ENCODE data around the gene LCT. TPM values are rescaled to one million over a fixed set of nuclear protein-coding genes. Genes with fewer than 3 reads are reported as not detected.

Gene LCT
- total and polyA plus RNA-seq, 2 experiments from 2014 or later = not detected

- Mint-ChIP-seq H3K36me3 (ENCODE audit: low read depth) (peaks cover 20% of the 10 kb centered on the region), H3K4me3 (no peak overlapping the region), H3K9me3 (peaks cover 36% of the 10 kb centered on the region), H3K27ac (no peak overlapping the region), H3K4me1 (0 out of 3 replicates have a peak, but pooled peaks cover 5% of the 10 kb centered on the region), H3K27me3 (ENCODE audit: insufficient read depth, low read depth, poor library complexity) (peaks cover 3% of the 10 kb centered on the region)
- Histone ChIP-seq H3K4me2 (no peak overlapping the region), H3K4me1 (ENCODE audit: insufficient read depth) (no peaks in the 10 kb centered on the region), H3K27ac (ENCODE audit: low read depth) (no peak overlapping the region), H3K9me2 (ENCODE audit: insufficient read depth) (no peaks in the 10 kb centered on the region), H3K36me3 (ENCODE audit: insufficient read depth) (no peaks in the 10 kb centered on the region), H2AFZ (peak overlapping the region; percentile 93), H3K27me3 (ENCODE audit: insufficient read depth) (no peaks in the 10 kb centered on the region), H3K79me2 (replicated peaks; ENCODE audit: insufficient read depth) (no peaks in the 10 kb centered on the region), H4K20me1 (replicated peaks; ENCODE audit: insufficient read depth) (no peaks in the 10 kb centered on the region), H3F3A (replicated peaks; ENCODE audit: low read depth) (no peaks in the 10 kb centered on the region), H3K4me3 (no peak overlapping the region)
- TF ChIP-seq CREB1 (CRISPR knock-in tag; IDR thresholded peaks at IDR 0.05; ENCODE audit: low read depth) (peak; percentile 45; the same call in 1 of the 2 replicates), ZNF114 (CRISPR knock-in tag; IDR thresholded peaks at IDR 0.05) (no peak), CTCF (conservative IDR thresholded peaks at IDR 0.05; ENCODE audit: low read depth in 2 of 2) (peak; percentile 97 to 98), EZH2 (IDR thresholded peaks at IDR 0.05; ENCODE audit: low read depth, unreplicated experiment) (no peak), REST (IDR thresholded peaks at IDR 0.05; ENCODE audit: unreplicated experiment) (no peak)
- DNase-seq (ENCODE audit: low spot score) (peak; percentile 91), ATAC-seq (peak; percentile 93)
These were observed 39.3 kb downstream of the LCT start for GRCh38 chr2:135797497-135798274.

- TF ChIP-seq CTCF (conservative IDR thresholded peaks at IDR 0.05; ENCODE audit: low read depth in 2 of 2) (no peak), ETS1 (IDR thresholded peaks at IDR 0.05) (no peak), EZH2 (IDR thresholded peaks at IDR 0.05; ENCODE audit: low read depth, unreplicated experiment) (no peak), EZH2phosphoT487 (IDR thresholded peaks at IDR 0.05; ENCODE audit: unreplicated experiment) (no peak), JUNB (IDR thresholded peaks at IDR 0.05; ENCODE audit: unreplicated experiment) (no peak), ZNF114 (CRISPR knock-in tag; IDR thresholded peaks at IDR 0.05) (no peak), REST (IDR thresholded peaks at IDR 0.05; ENCODE audit: unreplicated experiment) (no peak)
- Histone ChIP-seq H3K4me2 (no peak overlapping the region), H3K27me3 (ENCODE audit: insufficient read depth) (no peaks in the 10 kb centered on the region), H3K27ac (ENCODE audit: low read depth) (no peak overlapping the region), H3K36me3 (ENCODE audit: insufficient read depth) (no peaks in the 10 kb centered on the region), H2AFZ (no peak overlapping the region), H3F3A (replicated peaks; ENCODE audit: low read depth) (no peaks in the 10 kb centered on the region), H3K4me1 (ENCODE audit: insufficient read depth) (no peaks in the 10 kb centered on the region), H3K9me2 (ENCODE audit: insufficient read depth) (no peaks in the 10 kb centered on the region), H3K79me2 (replicated peaks; ENCODE audit: insufficient read depth) (no peaks in the 10 kb centered on the region), H4K20me1 (replicated peaks; ENCODE audit: insufficient read depth) (no peaks in the 10 kb centered on the region), H3K4me3 (no peak overlapping the region)
- H3K9me3 Mint-ChIP-seq = peaks cover 25% of the 10 kb centered on the region
- DNase-seq (ENCODE audit: low spot score) (no peak), ATAC-seq (no peak)
- H3K4me1 Mint-ChIP-seq = 0 out of 3 replicates have a peak, but pooled peaks cover 5% of the 10 kb centered on the region
- H3K27ac Mint-ChIP-seq = no peak overlapping the region
- no peak overlapping the region for H3K4me3 Mint-ChIP-seq
- H3K27me3 Mint-ChIP-seq (ENCODE audit: insufficient read depth, low read depth, poor library complexity) = peaks cover 3% of the 10 kb centered on the region
- H3K36me3 Mint-ChIP-seq (ENCODE audit: low read depth) = peaks cover 14% of the 10 kb centered on the region
These were observed 40.4 kb downstream of the LCT start for GRCh38 chr2:135796606-135797005.

All from GM23338 (cell line).